HG02623 (cell line): ENCODE data around the gene USP6NL.
"Not testable (repeated sequence)": the region's sequence is repeated elsewhere in the genome, so short reads cannot be mapped to it uniquely, and the experiment has no call there.

Experiments used
- ATAC-seq: cut with Tn5 transposase; IDR thresholded peaks from one replicate; pipeline ENCODE4 v1.9.1; 2021; ENCODE audit warnings: moderate library complexity; ENCODE audit not compliant: unreplicated experiment

USP6NL gene

DNA sequence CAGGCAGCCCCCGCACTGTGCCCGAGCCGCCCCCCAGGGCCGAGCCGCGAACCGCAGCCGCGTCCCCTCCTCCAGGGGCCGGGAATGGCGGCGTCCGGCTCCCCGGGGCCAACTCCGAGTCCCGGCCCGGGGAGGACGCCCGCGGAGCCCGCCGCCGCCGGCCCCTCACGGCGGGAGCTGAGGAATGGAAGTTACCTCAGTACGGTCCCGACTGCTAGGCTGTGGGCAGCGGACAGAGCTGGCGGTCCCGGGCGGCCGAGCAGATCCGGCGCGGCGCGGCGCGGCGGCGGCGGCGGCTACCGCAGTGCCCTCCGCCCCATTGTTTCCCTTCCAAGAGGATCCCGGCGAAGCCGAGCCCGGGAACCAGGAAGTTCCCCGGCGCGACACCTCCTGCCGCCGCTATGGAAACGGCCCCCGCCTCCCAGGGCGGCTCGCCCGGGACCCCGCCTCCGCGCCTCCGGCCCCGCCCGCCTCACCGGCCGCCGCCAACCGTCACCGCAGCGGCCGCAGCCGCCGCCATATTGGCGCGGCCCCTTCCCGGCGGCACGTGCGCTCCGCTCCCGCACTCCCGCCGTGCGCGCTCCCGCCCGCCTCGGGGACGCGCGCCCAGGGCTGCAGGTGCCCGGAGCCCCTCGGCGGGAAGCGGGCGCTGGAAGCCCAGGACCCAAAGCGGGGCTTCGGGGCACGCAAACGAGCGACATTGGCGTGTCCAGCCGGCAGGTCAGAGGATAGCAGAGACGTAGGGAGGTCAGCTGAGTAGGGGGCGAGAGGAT is at the start of gene USP6NL:
Gene USP6NL (minus strand): TSS at position 403 of the 773 bp plus-strand sequence. CDS start 14,016 bp downstream, outside the sequence.
- peak; percentile 46 for ATAC-seq

DNA sequence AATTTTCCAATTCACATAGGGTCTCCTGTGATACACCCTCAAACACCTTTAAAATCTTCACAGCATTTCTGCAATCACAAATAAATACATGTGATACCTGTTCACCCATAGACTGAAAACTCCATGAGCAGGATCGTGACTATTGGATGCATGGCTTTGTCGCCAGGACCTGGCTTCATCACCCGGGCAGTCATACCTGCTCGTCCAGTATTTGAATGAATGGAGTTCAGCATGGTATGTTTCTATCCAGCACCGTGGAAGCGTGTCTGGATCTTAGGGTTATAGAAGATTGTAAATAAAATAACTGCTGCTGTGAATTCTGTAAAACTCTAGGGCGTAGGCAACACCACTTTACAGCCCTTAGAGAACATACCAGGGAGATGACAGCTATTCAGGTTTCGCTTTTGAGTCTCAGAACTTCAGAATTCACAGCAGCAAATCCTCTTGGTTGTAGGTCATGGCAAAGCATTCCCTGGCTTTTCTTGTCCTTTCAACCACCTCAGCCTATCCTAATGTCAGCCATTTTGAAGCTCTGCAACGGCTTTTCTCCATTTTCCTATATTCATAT is 47.4 kb upstream of the USP6NL start:
- ATAC-seq = no peak

DNA sequence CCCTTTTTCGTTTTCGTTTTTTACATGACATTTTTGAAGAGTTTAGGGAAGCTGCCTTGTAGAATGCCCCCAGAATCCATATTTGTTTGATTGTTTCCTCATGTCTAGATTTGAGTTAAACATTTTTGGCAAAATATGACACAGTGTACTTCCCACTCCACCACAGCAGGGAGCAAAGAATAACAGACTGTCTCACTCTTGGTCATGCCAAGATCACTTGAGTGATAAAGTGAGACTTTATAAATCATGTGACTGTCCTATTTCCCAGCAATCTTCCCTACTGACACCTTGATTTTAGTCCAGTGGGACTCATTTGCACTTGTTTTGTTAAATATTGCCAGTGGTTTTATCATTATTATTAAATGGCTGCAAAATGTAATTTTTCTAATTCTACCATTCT is 44.4 kb upstream of the USP6NL start:
- no peak for ATAC-seq

DNA sequence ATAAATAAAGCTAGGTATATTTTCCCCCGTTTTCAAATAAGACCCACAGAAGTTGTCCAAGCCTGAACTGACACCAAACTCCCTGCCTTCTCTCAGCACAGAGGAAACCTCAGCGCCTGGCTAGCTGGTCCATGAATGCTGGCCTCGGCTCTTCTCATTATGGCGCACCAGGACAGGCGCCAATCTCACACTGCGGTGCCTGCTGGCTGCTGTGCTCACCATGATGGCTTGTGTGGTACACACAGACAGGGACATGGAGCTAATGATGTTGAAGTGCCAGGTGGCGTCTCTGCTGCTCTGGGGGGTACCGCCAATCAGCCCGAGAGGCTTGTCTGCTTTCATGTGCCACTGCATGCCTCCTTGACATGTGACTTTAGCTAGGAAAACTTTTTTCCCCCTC is 43.2 kb upstream of the USP6NL start:
- no peak for ATAC-seq

DNA sequence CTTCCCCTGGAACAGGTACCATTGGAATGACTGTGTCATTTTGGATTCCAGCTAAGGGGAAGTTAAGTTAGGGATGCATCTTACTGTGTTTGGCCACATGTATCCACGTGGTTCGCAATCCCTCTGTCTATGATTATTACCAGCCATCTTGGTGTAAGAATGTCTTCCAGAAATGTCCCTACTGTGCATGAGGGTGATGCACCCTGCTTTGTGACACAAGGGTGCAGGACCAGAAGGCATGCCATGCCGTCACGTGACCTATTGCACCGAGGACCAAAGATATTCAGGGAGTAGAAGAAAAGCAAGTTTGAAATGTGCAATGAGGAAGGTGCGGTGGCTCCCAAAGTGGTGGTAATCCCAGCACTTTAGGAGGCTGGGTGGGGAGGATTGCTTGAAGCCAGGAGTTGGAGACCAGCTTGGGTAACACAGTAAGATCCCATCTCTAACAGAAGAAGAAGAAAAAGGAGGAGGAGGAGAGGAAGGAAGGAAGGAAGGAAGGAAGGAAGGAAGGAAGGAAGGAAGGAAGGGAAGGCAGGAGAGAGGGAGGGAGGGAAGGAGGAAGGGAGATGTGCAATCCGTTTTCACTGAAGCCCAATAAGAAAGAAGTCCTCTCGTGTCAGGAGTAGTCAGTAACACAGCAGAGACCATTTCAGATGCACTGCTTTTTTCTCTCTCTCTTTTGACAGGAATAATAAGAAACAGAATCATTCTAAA is 42.5 kb upstream of the USP6NL start:
- ATAC-seq = no peak

DNA sequence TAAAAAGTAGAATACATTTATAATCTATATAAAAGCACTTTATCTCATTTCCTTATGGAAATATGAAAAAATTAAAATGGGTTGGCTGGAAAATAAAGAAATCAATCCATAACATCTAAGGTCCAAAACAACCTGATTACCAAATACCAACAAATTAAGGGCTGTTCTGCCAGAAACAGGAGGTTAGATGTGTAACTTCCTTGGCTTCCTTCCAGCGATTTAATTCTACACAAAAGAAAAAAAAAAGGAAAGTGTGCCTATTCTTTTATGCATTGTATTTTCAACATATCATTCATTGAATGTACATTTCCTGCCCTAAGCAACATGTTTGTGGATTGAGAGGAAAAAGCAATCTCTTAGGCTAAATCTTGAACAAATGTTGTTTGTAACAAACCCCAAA is 36.2 kb upstream of the USP6NL start:
- no peak for ATAC-seq

DNA sequence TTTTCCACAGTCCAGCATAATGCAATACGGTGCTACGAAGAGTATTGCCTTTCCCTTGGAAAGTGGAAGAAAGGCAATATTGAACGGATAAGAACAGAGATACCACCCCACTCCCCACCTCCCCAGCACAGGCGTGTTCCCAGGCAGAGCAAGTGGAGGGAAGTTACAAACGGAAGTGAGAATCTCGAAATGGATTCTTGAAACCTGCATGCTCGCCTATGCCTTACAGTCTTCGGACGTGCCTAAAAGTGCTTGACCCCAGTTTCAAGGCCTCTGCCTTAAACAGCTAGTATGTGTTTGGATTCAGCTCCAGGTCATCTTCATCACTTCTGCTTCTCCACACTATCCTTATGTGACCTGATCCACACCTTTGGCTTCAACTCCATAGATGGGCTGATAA is 35.0 kb upstream of the USP6NL start:
- no peak for ATAC-seq

DNA sequence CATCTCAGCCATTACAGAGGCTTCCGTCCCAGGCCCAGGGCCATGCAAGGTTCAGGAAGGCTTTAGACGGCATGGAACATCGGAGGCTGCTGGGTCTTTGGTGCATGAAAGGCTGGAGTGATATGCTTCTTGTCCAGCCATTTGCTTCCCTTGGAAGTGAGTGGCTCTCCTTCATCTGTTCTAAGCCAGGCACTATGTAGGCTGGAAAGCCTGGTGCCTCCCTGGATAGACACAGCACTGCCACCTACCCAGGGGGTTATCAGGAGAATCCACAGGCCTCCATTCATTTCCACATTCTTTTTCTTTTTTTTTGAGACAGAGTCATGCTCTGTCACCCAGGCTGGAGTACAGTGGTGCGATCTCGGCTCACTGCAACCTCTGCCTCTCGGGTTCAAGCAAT is 31.6 kb upstream of the USP6NL start:
- ATAC-seq = no peak

DNA sequence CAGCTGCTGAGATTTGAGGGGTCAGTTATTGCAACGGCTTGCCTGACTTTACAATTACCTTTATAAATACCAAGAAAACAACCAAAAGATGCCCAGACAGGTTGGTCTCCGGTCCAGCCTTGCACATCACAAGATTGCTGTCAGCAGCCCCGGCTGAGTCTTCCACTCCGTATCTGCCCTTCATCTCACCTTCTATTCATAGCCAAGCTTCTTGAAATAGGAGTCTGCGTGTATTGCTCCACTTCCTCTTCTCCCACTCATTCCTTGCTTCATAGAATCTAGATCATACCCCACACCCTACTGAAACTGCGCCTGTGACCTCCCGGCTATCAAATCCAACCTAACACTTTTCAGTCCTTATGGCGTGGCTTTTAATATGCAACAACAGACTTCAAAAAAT is 31.1 kb upstream of the USP6NL start:
- no peak for ATAC-seq

DNA sequence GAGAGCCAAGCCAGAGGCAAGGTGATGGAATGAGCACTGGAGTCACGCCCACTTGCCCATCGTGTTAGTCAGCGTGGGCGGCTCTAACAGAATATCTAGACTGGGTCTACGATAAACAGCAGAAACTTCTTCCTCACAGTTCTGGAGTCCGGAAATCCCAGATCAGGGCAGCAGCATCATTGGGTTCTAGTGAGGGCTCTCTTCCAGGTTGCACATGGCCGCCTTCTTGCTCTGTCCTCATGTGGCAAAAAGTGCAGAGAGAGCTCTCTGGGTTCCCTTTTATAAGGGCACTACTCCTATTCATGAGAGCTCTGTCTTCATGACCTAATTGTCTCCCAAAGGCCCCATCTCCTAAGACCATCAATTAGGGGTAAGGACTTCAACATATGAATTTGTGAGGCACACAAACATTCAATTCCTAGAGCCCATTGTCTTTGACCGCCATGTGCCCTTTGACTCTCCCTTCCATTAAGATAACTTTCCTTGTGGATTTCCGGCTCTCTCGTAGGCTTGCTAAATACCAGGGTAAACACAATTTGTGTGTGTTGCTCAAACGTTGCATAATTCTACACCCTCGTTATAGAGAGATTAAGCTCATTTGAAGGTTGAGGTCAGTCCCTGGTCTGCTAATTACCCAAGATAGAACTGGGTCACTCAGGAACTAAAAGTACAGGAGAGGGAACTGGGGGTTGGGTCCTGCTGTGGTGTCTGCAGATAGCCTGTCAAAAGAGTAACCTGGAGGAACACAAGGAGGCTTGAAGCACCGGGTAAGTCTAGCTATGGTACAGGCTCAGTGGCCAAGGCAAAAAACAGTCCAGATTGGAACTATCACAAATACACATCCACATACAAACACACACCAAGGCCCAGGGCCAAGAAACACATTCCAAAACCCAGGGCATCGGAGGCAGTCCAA is 28.7 kb upstream of the USP6NL start:
- ATAC-seq = no peak

DNA sequence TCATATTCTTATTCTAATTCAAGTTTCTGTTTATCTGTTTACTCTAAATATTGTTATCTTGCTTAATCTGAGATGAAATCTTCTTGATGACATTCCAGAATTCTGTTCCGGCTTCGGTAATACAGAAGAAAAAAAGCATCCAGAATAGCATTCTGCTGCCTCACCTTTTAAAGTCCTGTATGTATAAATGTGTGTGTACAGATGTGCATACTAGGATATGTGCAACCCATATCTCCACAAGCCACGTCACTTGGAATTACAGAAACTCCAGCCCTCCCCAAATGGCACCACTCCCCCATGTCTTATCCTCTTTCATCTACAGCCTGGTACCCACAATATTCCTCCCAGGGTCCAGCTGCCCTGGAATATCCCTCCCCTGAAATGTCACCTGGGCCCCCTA is 27.9 kb upstream of the USP6NL start:
- ATAC-seq = no peak

DNA sequence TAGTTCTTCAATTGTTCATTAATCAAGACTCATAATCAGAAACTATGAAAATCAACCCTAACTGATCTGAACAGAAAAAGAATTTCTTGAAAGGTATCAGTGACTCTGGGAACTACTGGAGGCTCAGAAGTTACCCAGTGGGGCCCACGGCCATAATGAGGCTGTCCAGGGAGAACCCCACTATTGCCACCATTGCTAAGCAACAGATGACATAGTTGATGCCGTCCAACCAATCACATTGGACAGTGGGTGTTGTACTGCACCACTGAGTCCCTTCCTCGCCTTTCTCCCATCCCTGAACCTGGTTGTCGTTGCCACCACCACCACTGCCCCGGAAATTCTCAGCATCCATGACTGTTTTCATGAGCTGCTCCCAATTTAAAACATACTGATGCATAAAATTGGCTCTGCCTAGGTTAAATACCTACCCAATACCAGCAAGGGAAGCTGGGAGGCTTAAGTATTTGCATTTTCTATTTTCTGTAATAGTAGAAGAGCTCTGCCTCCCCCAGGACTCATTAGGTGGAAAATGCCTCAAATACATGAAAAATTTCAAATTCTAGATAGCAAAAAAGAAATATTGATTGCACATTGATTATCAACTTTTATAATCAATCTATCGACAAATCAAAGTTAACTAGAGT is 26.7 kb upstream of the USP6NL start:
- no peak for ATAC-seq

DNA sequence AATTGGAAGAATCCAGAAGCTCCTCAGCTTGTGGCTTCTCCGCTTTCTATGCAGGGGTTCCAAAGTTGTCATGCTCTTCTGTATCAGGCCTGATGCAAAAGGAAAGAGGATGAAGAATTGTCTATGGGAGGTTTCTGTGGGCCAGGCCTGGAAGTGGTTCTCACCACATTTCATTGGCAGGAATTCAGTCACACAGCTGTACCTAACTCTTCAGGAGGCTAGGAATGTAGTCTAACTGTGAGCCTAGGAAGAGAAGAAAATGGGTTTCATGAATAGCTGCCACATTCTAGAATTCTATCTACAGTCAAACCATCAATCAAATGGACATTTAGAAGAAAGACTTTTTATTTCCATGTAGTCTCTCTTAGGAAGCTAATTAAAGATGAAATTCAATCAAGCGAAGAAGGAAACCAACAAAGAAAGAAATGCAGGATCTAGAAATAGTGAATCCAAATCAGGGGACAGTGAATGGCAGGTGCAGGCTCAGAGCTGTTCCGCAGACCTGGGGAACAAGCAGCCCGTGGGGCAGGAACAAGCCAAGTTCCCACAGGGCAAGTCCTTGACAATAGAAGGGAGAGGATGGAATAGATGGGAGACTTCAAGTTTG is 25.4 kb upstream of the USP6NL start:
- ATAC-seq = no peak

DNA sequence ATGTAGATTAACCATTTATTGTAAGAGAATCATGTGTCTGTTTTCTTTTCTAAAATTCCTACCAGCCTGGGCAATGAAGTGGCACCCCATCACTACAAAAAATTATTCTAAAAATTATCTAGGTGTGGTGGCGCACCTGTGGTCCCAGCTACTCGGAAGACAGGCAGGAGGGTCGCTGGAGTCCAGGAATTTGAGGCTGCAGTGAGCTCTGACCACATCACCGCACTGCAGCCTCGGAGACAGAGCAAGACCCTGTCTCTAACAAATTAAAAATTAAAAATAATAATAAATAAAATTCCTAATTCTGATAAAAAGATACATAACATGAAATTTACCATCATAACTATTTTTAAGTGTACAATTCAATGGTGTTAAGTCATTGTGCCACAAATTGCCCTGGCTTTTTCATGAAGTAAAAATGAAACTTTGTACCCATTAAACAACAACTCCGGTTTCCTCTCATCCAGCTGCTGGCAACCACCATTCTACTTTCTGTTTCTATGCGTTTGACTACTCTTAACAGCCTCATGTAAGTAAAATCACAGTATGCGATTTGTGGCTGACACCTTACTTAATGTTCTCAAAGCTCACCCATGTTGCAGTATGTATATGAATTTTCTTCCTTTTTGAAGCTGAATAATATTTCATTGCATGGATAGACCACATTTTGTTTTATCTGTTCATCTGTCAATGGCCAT is 20.6 kb upstream of the USP6NL start:
- peak; percentile 97 for ATAC-seq

DNA sequence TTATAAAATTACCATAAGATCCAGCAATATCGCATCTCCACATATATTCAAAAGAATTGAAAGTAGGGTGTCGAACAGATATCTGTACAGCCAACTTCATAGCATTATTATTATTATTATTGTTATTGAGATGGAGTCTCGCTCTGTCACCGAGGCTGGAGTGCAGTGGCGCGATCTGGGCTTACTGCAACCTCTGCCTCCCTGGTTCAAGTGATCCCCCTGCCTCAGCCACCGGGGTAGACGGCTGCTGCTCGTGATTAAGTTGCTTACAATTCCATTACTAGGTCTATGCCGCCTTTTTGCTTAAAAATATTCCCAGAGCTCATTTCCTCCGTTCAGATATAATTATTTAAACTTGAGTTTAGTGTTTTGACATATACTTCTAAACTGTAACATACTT is 19.8 kb upstream of the USP6NL start:
- ATAC-seq = no peak

DNA sequence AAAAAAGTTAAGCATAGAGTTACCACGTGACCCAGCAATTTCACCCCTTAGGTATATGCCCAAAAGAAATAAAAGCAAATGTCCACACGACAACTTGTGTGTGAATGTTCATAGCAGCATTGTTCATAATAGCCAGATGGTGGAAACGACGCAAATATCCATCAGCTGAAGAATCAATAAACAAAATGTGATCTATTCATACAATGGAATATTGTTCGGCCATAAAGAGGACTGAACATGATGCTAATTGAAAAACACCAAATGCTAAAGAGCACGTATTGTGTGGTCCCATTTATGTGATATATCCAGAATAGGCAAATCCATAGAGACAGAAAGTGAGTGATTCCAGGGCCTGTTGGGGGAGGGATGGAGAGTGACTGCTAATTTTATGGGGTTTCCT is 18.3 kb upstream of the USP6NL start:
- no peak for ATAC-seq

DNA sequence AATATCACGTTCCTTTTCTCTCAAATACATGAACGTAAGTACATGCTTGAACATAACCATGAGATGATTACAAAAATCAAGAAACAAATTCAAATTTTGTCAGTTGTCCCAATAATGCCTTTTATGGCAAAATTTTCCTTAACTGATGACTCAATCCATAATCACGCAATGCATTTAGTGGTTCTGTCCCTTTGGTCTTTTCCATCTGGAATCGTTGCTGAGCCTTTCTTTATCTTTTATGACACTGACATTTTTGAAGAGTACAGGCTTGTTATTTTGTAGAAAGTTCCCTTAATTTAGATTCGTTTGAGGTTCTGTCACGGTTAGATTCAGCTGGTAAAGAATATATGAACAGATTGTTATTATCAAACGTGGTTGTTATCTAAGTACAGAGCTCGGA is 16.5 kb upstream of the USP6NL start:
- not testable (repeated sequence) for ATAC-seq

DNA sequence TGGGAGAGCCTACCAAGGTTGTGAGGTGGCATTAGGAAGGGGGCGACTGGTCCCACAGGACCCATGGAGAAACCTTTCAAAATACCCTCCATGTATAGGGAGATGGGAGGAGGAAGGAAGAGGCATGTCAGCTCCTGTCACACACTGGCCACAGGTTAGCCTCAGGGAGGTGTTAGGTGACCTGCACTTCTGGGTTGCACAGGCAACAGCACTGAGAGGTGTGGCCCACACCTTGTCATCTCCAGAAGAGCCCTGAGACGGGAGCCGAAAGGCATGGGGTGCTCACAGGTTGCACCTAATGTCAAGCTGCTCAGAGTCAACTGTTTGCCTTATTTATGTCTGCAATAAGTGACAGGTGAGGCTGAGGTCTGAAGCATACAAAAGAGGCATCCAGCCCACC is 14.6 kb upstream of the USP6NL start:
- no peak for ATAC-seq

DNA sequence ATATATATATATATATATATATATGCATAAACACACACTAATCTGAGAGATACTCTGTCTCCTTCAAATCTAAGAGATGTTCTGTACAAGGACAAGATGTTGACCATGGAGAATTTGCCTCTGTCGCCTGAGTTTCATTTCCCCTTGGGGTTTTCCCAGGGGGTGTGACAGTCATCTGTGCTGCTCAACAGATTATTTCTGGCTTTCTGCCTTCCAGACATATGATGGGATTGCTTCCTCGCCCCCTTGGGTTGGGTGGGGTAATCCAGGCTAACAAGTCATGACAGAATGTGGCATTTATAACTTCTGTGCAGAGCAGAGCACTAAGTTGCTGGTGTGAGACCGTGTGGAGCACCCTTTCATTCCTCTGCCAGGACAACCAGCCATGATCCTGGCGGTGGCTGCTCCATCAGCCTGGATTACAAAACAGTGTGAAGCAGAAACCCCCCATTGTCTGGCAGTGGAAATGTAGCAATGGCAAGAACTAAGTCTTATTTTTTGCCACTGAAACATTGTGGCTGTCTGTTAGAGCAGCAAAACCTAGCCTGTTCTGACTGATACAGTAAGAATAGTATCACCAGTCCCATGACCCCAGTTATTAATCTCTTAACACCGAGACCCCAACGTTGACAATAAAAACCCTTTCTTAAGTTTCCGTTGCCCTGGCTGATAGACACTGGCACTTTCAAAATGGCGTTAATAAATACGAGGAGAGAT is 13.7 kb upstream of the USP6NL start:
- peak; percentile 84 for ATAC-seq
